AG04450 (cell line): ENCODE results near the gene FAM47A. TPM values are rescaled to one million over a fixed set of nuclear protein-coding genes. Genes with fewer than 3 reads are reported as not detected.

ENCODE experiments used
- CTCF ChIA-PET: fragments of 300-600, 350-600 bp; formaldehyde crosslinking; extraction: SDS; loops from one replicate; lab custom pipeline; 2022; ENCODE audit warnings: antibody characterized with exemption, inconsistent platforms; lab: Charles Lee
- POLR2A ChIA-PET: fragments of 350-600 bp; formaldehyde crosslinking; extraction: SDS; loops from one replicate; lab custom pipeline; 2021; ENCODE audit warnings: antibody characterized with exemption, inconsistent platforms; lab: Yijun Ruan, JAX
- DNase-seq: peaks from one replicate; pipeline ENCODE4 v3.0.0-alpha.2; 2011; ENCODE audit warnings: low read depth, low spot score
- H3K27ac ChIP-seq: one replicate; pipeline ENCODE4 v1.5.1; 2012; ENCODE audit warnings: low read depth, low read length, control low read depth
- H3K27me3 ChIP-seq: one replicate; pipeline ENCODE4 v1.6.0; 2012; ENCODE audit warnings: low read length; ENCODE audit not compliant: control insufficient read depth, insufficient read depth
- H3K4me3 ChIP-seq: 2 replicates; pipeline ENCODE4 v1.5.1; 2011; ENCODE audit warnings: mild to moderate bottlenecking, low read depth, low read length, control low read depth
- H3K9me3 ChIP-seq: 2 replicates; pipeline ENCODE4 v1.5.1; 2012; ENCODE audit warnings: low read length; ENCODE audit not compliant: control insufficient read depth, insufficient read depth
- CTCF ChIP-seq: IDR thresholded peaks from 2 replicates; pipeline ENCODE4 v1.5.1; 2011; ENCODE audit warnings: low read depth, low read length, control low read depth, inconsistent platforms
- polyA plus RNA-seq: library from polyadenylated mRNA; depleted of rRNA; stranded (reverse); fragments of >200 nt; gene quantifications from 2 replicates; pipeline ENCODE4 v1.2.3, GENCODE V29; 2011

FAM47A gene
- polyA plus RNA-seq, 1 experiment, result not detected

- POLR2A ChIA-PET, result no interaction called here
- peaks cover 19% of the 10 kb centered on the region for H3K9me3 ChIP-seq
- CTCF ChIA-PET, result no interaction called here
- DNase-seq, result no peak
- H3K27me3 ChIP-seq, result no peaks in the 10 kb centered on the region
- H3K4me3 ChIP-seq, result no peak overlapping the region
- H3K27ac ChIP-seq, result no peak overlapping the region
- no peak for TF ChIP-seq CTCF
Observed at GRCh38 chrX:34130980-34131744, 952 bp downstream of the FAM47A start.

- POLR2A ChIA-PET, result no interaction called here
- Histone ChIP-seq H3K9me3 (peaks cover 26% of the 10 kb centered on the region), H3K4me3 (no peak overlapping the region), H3K27ac (no peak overlapping the region), H3K27me3 (no peaks in the 10 kb centered on the region)
- TF ChIP-seq CTCF, result no peak
- DNase-seq, result no peak
- CTCF ChIA-PET, result no interaction called here
Observed at GRCh38 chrX:34130501-34130900, 1.6 kb downstream of the FAM47A start.

- Histone ChIP-seq H3K9me3 (peaks cover 16% of the 10 kb centered on the region), H3K27ac (no peak overlapping the region), H3K27me3 (no peaks in the 10 kb centered on the region), H3K4me3 (no peak overlapping the region)
- no peak for DNase-seq
- TF ChIP-seq CTCF, result no peak
- ChIA-PET POLR2A (no interaction called here), CTCF (no interaction called here)
Observed at GRCh38 chrX:34126011-34126410, 6.1 kb downstream of the FAM47A start.

GRCh38 chrX:34119122-34119521 is 13.0 kb downstream of the FAM47A start:
- no peaks in the 10 kb centered on the region for H3K9me3 ChIP-seq
- DNase-seq, result no peak
- H3K27ac ChIP-seq, result no peak overlapping the region
- CTCF ChIA-PET, result no interaction called here
- no peaks in the 10 kb centered on the region for H3K27me3 ChIP-seq
- no peak overlapping the region for H3K4me3 ChIP-seq
- TF ChIP-seq CTCF, result no peak
- POLR2A ChIA-PET, result no interaction called here

- TF ChIP-seq CTCF, result no peak
- ChIA-PET CTCF (no interaction called here), POLR2A (no interaction called here)
- Histone ChIP-seq H3K9me3 (no peaks in the 10 kb centered on the region), H3K27ac (no peak overlapping the region), H3K4me3 (no peak overlapping the region), H3K27me3 (no peaks in the 10 kb centered on the region)
- no peak for DNase-seq
Observed at GRCh38 chrX:34112459-34112858, 19.7 kb downstream of the FAM47A start.
